SK-N-MC (cell line): ENCODE data around the gene GLYAT.
"Not testable (repeated sequence)": the region's sequence is repeated elsewhere in the genome, so short reads cannot be mapped to it uniquely, and the experiment has no call there.

Experiments used
- DNase-seq: peaks from one replicate; pipeline ENCODE4 v3.0.0-alpha.2; 2011; ENCODE audit warnings: low read depth, low spot score
- H3K27ac ChIP-seq: fragments of 200-600 bp; sonication (generic); 2 replicates; pipeline ENCODE4 v1.5.1; 2016; ENCODE audit warnings: mixed run types
- H3K36me3 ChIP-seq: fragments of 200-600 bp; sonication (generic); 2 replicates; pipeline ENCODE4 v1.6.1; 2017; ENCODE audit warnings: antibody characterized with exemption, low read length, mixed read lengths; ENCODE audit not compliant: insufficient read depth
- H3K4me3 ChIP-seq: fragments of 200-600 bp; sonication (generic); 2 replicates; pipeline ENCODE4 v1.5.1; 2016
- H3K9ac ChIP-seq: fragments of 200-600 bp; sonication (generic); 2 replicates; pipeline ENCODE4 v1.8.0; 2017; ENCODE audit warnings: mixed run types, mixed read lengths; ENCODE audit not compliant: insufficient read length
- H3K9me3 ChIP-seq: fragments of 200-600 bp; sonication (generic); 2 replicates; pipeline ENCODE4 v1.6.1; 2017; ENCODE audit warnings: low read depth, mild to moderate bottlenecking, antibody characterized with exemption, low read length, moderate library complexity, mixed read lengths
- EZH2 ChIP-seq: fragments of 200-600 bp; sonication (generic); IDR thresholded peaks from one replicate; pipeline ENCODE4 v1.6.1; 2017; ENCODE audit warnings: antibody characterized with exemption
- FOXP2 ChIP-seq: optimal IDR thresholded peaks from 2 replicates; pipeline ENCODE3; 2011; ENCODE audit warnings: mild to moderate bottlenecking, moderate library complexity; ENCODE audit not compliant: insufficient read depth; ENCODE audit errors: extremely low read length, control extremely low read depth
- POLR2AphosphoS5 ChIP-seq: IDR thresholded peaks from 2 replicates; pipeline ENCODE4 v1.6.1; 2012; ENCODE audit warnings: mild to moderate bottlenecking, low read depth, low read length, borderline replicate concordance

The GLYAT gene

DNA sequence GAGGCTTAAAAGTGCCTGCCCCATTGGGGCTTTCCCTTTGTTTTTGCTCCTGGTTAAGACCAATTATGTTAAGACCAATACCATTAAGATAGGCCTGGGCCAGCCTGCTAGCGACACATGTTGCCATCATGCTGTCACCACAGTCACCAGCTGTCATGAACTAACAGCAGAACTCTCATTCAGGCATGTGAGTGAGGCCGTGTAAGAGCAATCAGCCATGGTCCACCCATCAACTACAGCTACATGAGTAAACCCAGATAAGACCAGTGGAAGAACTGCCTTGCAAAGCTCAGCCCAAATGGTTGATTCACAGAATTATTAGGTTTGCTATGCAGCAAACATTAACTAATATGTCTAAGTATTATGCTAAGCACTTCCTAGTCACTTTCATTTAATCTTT, 19.9 kb downstream of the GLYAT start:
- no peak for DNase-seq
- Histone ChIP-seq H3K36me3 (no peaks in the 10 kb centered on the region), H3K4me3 (no peak overlapping the region), H3K9ac (no peak overlapping the region), H3K9me3 (no peaks in the 10 kb centered on the region), H3K27ac (no peak overlapping the region)
- no peak for TF ChIP-seq EZH2
- TF ChIP-seq POLR2AphosphoS5: no peak
- TF ChIP-seq FOXP2: no peak

DNA sequence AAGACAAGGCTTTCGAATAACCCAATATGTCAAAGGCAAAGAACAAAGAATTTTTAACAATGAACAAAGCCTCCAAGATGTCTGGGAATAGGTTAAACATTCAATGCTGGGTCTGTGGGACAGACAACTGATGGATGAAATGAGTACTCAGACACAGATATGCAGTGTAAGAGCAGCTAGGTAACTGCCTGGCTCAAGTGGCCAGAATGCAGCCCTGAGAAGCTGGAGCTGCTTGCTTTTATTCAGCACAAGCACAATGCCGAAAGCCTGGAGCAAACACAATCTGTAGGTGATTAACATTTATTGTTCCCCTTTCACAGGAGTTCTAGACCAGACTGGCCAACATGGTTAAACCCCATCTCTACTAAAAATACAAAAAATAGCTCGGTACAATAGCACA, 24.0 kb downstream of the GLYAT start:
- TF ChIP-seq EZH2: no peak
- no peak for TF ChIP-seq FOXP2
- TF ChIP-seq POLR2AphosphoS5: no peak
- Histone ChIP-seq H3K4me3 (no peak overlapping the region), H3K9me3 (no peaks in the 10 kb centered on the region), H3K9ac (no peak overlapping the region), H3K36me3 (no peaks in the 10 kb centered on the region), H3K27ac (no peak overlapping the region)
- no peak for DNase-seq

DNA sequence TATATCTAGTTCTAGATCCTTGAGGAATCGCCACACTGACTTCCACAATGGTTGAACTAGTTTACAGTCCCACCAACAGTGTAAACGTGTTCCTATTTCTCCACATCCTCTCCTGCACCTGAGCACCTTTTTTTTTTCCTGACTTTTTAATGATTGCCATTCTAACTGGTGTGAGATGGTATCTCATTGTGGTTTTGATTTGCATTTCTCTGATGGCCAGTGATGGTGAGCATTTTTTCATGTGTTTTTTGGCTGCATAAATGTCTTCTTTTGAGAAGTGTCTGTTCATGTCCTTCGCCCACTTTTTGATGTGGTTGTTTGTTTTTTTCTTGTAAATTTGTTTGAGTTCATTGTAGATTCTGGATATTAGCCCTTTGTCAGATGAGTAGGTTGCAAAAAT, 34.9 kb downstream of the GLYAT start:
- not testable (repeated sequence) for H3K36me3 ChIP-seq, H3K9me3 ChIP-seq, H3K4me3 ChIP-seq, DNase-seq, H3K27ac ChIP-seq, H3K9ac ChIP-seq

GRCh38 chr11:58693026-58693425, 38.7 kb downstream of the GLYAT start:
- Histone ChIP-seq H3K9me3 (no peaks in the 10 kb centered on the region), H3K36me3 (no peaks in the 10 kb centered on the region), H3K9ac (no peak overlapping the region), H3K4me3 (no peak overlapping the region), H3K27ac (no peak overlapping the region)
- no peak for DNase-seq
- TF ChIP-seq POLR2AphosphoS5 (no peak), EZH2 (no peak), FOXP2 (no peak)

DNA sequence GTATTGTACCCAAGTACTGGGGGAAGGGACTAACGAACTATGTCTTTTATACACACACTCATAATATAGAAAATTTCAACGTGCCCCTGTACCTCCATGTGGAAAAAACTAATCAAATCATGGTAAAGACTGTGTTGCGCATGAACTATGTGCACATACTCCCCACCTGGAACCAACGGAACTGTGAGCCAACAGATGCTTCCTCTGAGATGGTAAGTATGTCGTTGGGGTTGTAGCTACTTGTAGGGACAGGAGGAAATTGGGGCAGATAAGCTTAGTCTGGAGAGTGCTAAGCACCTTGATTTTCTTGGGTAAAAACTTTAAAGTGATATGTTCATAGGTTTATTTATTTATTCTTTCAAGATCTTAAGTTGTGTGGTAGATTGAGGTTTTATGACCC, 40.1 kb downstream of the GLYAT start:
- no peaks in the 10 kb centered on the region for H3K36me3 ChIP-seq
- DNase-seq: no peak
- H3K9me3 ChIP-seq: no peaks in the 10 kb centered on the region
- TF ChIP-seq POLR2AphosphoS5: no peak
- TF ChIP-seq FOXP2: no peak
- no peak for TF ChIP-seq EZH2
- H3K9ac ChIP-seq: no peak overlapping the region
- no peak overlapping the region for H3K4me3 ChIP-seq
- no peak overlapping the region for H3K27ac ChIP-seq

GRCh38 chr11:58688789-58689503, 42.8 kb downstream of the GLYAT start:
- Histone ChIP-seq H3K36me3 (no peaks in the 10 kb centered on the region), H3K9me3 (no peaks in the 10 kb centered on the region), H3K27ac (no peak overlapping the region), H3K9ac (no peak overlapping the region), H3K4me3 (no peak overlapping the region)
- TF ChIP-seq POLR2AphosphoS5 (no peak), EZH2 (no peak), FOXP2 (no peak)
- no peak for DNase-seq

DNA sequence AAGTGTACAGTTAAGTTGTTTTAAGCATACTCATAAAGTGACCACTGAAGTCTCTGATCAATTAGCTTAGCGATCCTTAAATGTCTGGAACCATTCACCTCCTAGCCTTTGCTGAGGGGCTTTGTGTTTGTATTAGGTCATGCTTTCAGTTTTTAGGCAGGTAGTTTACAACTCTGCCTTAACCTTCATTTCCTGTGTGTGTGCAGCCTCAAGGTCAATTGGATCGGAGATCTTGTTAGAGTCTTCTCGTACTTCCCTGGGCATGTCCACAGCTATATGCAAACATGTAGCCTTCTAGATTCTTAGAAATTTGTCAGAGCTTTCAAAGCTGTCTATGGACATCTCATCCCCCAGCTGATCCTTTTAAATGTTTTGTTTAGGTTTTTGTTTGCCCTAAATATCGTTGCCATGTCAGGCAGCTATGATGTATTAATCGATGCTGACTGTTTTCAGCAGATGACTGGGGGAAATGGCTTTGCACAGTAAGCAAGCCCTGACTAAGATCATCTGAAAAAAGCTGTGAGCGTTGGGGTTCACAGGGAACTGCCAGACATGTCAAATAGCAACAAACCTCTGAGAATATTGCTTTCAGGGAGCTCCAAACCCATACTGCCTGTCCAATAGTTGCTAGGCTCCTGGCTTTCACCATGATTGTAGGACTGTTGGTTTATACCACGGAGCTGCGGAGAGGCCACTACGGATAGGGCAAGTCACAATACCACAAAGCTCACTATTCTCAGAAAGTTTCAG, 45.6 kb downstream of the GLYAT start:
- Histone ChIP-seq H3K9ac (no peak overlapping the region), H3K36me3 (no peaks in the 10 kb centered on the region), H3K27ac (no peak overlapping the region), H3K9me3 (no peaks in the 10 kb centered on the region), H3K4me3 (no peak overlapping the region)
- no peak for DNase-seq
- TF ChIP-seq POLR2AphosphoS5 (no peak), FOXP2 (no peak), EZH2 (no peak)

DNA sequence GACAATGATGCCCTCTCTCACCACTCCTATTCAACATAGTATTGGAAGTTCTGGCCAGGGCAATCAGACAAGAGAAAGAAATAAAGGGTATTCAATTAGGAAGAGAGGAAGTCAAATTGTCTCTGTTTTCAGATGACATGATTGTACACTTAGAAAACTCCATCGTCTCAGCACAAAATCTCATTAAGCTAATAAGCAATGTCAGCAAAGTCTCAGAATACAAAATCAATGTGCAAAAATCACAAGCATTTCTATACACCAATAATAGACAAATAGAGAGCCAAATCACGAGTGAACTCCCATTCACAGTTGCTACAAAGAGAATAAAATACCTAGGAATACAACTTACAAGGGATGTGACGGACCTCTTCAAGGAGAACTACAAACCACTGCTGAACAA, 49.1 kb downstream of the GLYAT start:
- H3K36me3 ChIP-seq, H3K9me3 ChIP-seq, H3K4me3 ChIP-seq, H3K9ac ChIP-seq, DNase-seq, H3K27ac ChIP-seq: not testable (repeated sequence)

DNA sequence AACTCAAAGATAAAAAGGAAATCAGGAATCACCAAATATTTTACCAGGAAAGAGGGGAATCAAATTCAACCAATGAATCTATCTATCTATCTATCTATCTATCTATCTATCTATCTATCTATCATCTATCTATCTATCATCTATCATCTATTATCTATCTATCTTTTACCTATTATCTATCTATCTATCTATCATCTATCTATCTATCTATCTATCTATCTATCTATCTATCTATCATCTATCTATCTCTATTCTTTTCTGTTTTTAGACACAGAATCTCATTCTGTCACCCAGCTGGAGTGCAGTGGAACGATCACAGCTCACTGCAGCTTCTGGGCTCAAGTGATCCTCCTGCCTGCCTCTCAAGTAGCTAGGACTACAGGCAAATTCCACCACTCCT, 54.2 kb downstream of the GLYAT start:
- not testable (repeated sequence) for H3K36me3 ChIP-seq, H3K27ac ChIP-seq, DNase-seq, H3K9me3 ChIP-seq, H3K4me3 ChIP-seq, H3K9ac ChIP-seq
